Kidney (tissue), 14 donors: ENCODE results near the gene NACAD. TPM values are rescaled to one million over a fixed set of nuclear protein-coding genes. Genes with fewer than 3 reads are reported as not detected.
A peak's percentile ranks its signal among the peaks of the same experiment; 100 is the strongest.

Source experiments
- DNase-seq, 5 donors: peaks; one replicate each; pipeline ENCODE4 v3.0.0-alpha.2; 2013 to 2020
- FAIRE-seq: peaks from 2 replicates; lab custom pipeline; 2012; peaks lifted over from hg19 to GRCh38; lab: Jason Lieb, UNC
- H3K27ac ChIP-seq, 2 donors: one replicate each; pipeline ENCODE4 v1.7.0; 2013; ENCODE audit warnings: low read depth in 2 of 2, low read length in 2 of 2, inconsistent platforms in 1 of 2
- H3K27me3 ChIP-seq: one replicate; pipeline ENCODE4 v1.7.1; 2013; ENCODE audit warnings: low read length, inconsistent platforms; ENCODE audit not compliant: control insufficient read depth, insufficient read depth
- H3K36me3 ChIP-seq, 3 donors: one replicate each; pipeline versions ENCODE4 v1.7.0 to v1.7.1; 2013; ENCODE audit warnings: low read length in 3 of 3, control low read depth in 1 of 3, inconsistent platforms in 1 of 3; ENCODE audit not compliant: insufficient read depth in 3 of 3, control insufficient read depth in 2 of 3
- H3K4me1 ChIP-seq, 3 donors: one replicate each; pipeline versions ENCODE4 v1.7.0 to v1.7.1; 2013; ENCODE audit warnings: low read length in 3 of 3, inconsistent platforms in 1 of 3, low read depth in 1 of 3; ENCODE audit not compliant: control insufficient read depth in 2 of 3, insufficient read depth in 2 of 3
- H3K4me3 ChIP-seq, 3 donors: one replicate each; pipeline versions ENCODE4 v1.7.0 to v1.8.1; 2013; ENCODE audit warnings: low read length in 3 of 3, control low read depth in 1 of 3, inconsistent platforms in 1 of 3
- H3K9ac ChIP-seq, 3 donors: one replicate each; pipeline versions ENCODE4 v1.7.0 to v1.7.1; 2013; ENCODE audit warnings: low read length in 3 of 3, control low read depth in 1 of 3, inconsistent platforms in 1 of 3
- H3K9me3 ChIP-seq, 3 donors: one replicate each; pipeline versions ENCODE4 v1.7.0 to v1.7.1; 2013; ENCODE audit warnings: low read length in 3 of 3, control low read depth in 1 of 3, inconsistent platforms in 1 of 3; ENCODE audit not compliant: control insufficient read depth in 2 of 3, insufficient read depth in 1 of 3
- CTCF ChIP-seq: IDR thresholded peaks from 3 replicates; pipeline ENCODE4 v1.5.1; 2012; ENCODE audit warnings: mild to moderate bottlenecking, moderate library complexity, borderline replicate concordance; ENCODE audit not compliant: insufficient read depth; ENCODE audit errors: extremely low read depth
- intact Hi-C: fragments of 100-400 bp; cut with DNase I; formaldehyde crosslinking; loops from one replicate; pipeline ENCODE4 v1.11.1; 2022
- polyA plus RNA-seq: library from polyadenylated mRNA; stranded (reverse); fragments of 350-450 nt; fragmentation: Illumina TruSeq; extraction: RNeasy Lipid Tissue Mini Kit (QIAGEN cat#74804); gene quantifications from one replicate; pipeline ENCODE4 v1.2.3, GENCODE V29; 2014; ENCODE audit warnings: low read depth, low replicate concordance; ENCODE audit not compliant: insufficient read depth
- total RNA-seq: library from RNA; stranded (reverse); fragmentation: NEBNext Ultra II Directional; extraction: Animal tissue kit (Norgen Biotek cat#: 25700); gene quantifications from one replicate; pipeline ENCODE4 v1.2.1, GENCODE V29; 2021
- donor health status: control.
- donor health status: control.
- donor health status: control.
- donor health status: control.
- donor health status: control.
- donor health status: DM: yes; HTN: yes; CAD: no.
- donor health status: Normal renal cell carcinoma (clear cell type).

The NACAD gene
- total and polyA plus RNA-seq, 2 donors from 2014 or later, result 4.2 to 5.0 TPM

DNA sequence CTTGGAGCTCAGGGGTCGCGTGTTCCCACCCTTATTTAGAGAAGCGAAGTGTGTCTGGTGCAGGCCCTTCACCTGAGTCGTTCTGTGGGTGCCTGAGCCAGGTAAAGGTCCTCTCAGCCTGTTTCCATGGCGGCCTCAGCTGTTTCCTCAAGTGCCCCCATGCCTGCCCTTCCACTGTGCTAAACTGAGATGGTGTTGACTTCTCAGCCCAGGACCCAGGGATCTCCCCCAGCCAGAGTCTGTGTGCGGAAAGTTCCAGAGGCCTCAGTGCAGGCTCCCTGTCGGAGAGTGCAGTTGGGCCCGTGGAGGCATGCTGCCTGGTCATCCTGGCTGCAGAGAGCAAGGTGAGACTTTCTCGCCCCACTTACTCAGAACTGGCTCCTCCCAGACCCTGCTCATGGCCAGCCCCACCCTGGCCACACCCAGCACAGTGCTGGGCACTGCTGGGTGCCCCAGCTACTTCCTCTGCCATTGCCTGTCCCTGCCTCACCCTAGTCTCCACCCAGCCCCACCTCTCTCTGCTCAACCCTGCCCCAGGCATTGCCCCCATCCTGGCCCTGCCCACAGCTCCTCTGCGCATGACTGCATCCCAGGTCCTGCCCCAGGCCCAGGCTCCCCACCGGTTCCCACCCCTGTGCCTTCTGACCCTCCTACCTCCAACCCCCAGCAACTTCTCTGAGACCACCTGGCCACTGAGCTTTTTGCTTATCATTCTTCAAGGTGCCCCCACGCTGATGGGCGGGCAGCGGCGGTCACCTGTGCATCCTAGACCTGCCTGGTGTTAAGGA, 20.3 kb downstream of the NACAD start:
- Histone ChIP-seq H3K27me3 (no peaks in the 10 kb centered on the region), H3K9ac (no peak overlapping the region), H3K36me3 (peaks cover 0 to 28% (median 23%) of the 10 kb centered on the region in 3 donors), H3K9me3 (no peaks in the 10 kb centered on the region), H3K4me1 (no peaks in the 10 kb centered on the region), H3K4me3 (no peak overlapping the region), H3K27ac (no peak overlapping the region)
- DNase-seq (peak in 1 of 5 donors; percentile 31), FAIRE-seq (no peak)
- intact Hi-C loops, result no loop called here
- TF ChIP-seq CTCF, result no peak

DNA sequence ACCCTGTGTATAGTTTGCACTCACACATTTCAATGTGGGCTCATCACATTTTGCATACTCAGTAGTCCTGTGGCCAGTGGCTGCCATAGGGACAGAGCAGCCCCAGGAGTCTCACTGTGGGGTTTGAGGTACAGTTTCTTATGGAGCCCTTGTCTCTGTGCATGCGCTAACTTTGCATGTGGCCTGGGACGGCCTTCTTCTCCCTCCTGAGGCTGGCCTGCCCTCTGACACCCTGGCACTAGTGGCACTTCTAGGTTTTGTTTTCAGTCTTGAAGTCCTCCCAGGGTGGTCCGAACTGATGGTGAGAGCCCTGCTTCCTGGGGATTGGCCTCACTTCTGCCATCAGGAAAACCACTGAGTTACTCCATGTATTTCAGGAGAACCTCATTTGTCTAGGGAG, 21.2 kb downstream of the NACAD start:
- FAIRE-seq, result no peak

GRCh38 chr7:45066409-45066808, 22.4 kb downstream of the NACAD start:
- no peaks in the 10 kb centered on the region for H3K4me1 ChIP-seq
- peaks cover 0 to 21% (median 15%) of the 10 kb centered on the region in 3 donors for H3K36me3 ChIP-seq
- H3K9me3 ChIP-seq, result no peaks in the 10 kb centered on the region
- no peak overlapping the region for H3K27ac ChIP-seq
- FAIRE-seq (no peak), DNase-seq (peak in 1 of 5 donors; percentile 34)
- intact Hi-C loops, result no loop called here
- H3K9ac ChIP-seq, result no peak overlapping the region
- no peak overlapping the region for H3K4me3 ChIP-seq
- TF ChIP-seq CTCF, result no peak
- H3K27me3 ChIP-seq, result no peaks in the 10 kb centered on the region

More for the DNA sequence above, 21.2 kb downstream of the NACAD start:
- TF ChIP-seq CTCF, result no peak
- peaks cover 0 to 26% (median 18%) of the 10 kb centered on the region in 3 donors for H3K36me3 ChIP-seq
- H3K9ac ChIP-seq, result no peak overlapping the region
- H3K27ac ChIP-seq, result no peak overlapping the region
- intact Hi-C loops, result no loop called here
- no peak for DNase-seq
- no peaks in the 10 kb centered on the region for H3K4me1 ChIP-seq
- H3K27me3 ChIP-seq, result no peaks in the 10 kb centered on the region
- H3K4me3 ChIP-seq, result no peak overlapping the region
- H3K9me3 ChIP-seq, result no peaks in the 10 kb centered on the region
